NCI-H1436 (cell line): Measurements from ENCODE around the gene SLC22A3.

Experiments
- DNase-seq: peaks from one replicate; lab custom pipeline; 2025; lab: John Stamatoyannopoulos, UW

Gene SLC22A3

GRCh38 chr6:160418370-160418769, 70.2 kb downstream of the SLC22A3 start:
- DNase-seq = no peak

GRCh38 chr6:160419488-160419887, 71.3 kb downstream of the SLC22A3 start:
- DNase-seq = no peak

DNA sequence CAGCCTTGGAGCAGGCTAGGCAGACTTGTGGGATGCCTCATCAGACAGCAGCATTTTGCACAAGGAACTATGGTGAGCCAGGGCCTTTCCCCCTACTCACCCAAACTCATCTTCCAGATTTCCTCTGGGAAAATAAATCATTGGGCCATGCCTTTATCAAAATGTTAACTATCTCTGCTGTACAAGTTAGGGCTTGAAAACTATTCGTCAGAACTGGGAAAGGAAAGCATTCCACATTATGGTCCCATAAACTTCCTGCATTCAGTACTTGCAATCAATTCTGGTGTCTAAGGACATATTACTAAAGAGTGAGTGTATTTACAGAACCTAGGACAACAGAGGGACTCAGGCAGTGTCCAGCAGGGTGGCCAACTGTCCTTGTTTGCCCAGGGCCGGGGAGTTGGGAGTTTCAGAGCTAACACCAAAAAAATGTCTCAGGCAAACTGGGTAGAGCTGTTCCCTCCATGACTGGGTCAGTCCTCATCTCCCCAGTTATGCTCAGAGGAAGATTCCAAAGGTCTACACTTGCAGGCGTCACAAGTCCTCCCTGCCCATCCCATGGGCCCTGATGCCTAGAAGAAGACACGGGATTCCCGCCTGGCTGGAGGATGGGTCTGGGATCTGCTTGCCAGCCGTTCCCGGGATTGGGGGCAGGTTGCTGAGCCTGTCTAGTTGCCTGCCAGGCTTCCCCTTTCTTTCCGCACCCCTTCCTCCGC, 72.2 kb downstream of the SLC22A3 start:
- no peak for DNase-seq

DNA sequence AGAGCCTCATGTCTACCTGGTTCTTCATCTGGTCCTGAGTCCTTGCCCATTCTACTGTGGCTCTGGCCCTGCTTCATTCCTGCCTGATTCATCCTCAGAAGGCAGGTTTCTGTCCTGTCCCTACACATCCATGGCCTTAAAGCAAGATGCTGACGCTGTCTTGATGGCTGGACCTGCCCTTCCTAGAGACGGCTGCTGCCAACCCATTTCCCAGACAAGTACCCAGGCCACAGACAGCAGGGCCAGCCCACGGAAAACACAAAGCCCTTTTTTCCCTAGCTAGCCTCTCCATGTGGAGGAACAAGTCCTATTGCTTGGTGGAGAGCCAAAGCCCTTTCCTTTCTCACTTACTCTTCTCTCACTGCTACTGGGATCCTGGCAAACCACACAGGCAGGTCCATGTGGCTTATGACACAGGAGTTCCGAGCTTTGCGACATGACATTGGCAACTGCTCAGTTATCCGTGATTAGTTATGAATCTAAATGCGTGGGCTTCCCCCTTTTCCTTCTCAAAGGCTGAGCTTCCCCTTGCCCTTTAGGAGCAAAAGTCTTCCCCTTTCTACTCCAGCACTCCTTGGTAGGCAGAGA, 72.9 kb downstream of the SLC22A3 start:
- no peak for DNase-seq

GRCh38 chr6:160421854-160422253, 73.7 kb downstream of the SLC22A3 start:
- no peak for DNase-seq

- no peak for DNase-seq
Measured at GRCh38 chr6:160424256-160424655, 76.1 kb downstream of the SLC22A3 start.

DNA sequence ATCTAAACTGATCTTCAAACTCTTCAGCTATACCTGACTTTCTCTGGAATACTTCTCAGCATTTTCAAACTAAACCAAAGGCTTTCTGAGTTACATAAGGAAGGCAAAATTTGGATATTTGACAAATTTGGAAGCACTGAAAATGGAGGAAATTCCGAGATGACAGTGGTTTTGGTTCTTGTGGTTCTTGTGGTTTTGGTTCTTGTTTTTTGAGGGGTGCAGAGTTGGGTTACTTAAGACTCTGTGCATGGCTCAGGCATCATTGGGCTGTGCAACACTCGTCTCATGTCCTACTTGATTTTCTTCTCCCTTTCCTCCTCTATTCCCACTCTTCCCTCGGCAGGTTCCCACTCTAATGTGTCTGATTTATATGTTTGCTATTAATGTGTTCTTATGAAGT, 78.0 kb downstream of the SLC22A3 start:
- DNase-seq = no peak

DNA sequence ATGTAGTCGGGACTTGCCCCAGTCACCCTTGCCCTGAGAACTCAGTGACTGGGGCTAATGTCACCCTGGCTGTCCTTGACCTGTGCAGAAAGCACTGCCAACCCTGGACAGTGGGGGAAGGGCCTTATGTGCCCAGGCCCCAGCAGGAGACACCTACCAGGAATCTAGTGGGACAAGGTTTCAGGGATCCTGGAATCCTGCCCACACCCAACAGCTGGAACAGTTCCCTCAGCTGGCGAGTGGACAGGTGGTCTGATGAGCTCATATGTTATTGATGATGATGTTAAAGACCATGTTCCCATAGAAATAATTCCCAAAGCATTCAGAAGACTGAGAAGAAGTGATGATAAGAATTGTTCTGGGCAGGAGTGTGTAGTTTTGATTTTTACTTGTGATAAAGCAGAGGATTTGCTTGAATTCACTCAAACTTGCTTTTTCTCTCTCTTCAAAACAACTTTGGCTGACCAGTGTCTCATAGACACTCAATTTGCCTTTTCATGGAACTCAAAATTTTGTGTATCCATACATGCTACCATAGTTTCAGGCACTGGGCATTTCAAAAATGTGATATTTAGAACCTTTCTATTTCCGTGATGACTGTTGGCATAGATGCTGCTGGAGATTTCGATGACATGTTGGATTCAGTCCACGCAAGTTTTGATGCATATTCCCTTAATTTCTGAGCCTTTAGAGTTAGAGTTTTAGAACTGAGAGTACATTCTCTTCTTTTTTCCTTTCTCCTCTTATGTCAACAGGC, 79.3 kb downstream of the SLC22A3 start:
- no peak for DNase-seq

DNA sequence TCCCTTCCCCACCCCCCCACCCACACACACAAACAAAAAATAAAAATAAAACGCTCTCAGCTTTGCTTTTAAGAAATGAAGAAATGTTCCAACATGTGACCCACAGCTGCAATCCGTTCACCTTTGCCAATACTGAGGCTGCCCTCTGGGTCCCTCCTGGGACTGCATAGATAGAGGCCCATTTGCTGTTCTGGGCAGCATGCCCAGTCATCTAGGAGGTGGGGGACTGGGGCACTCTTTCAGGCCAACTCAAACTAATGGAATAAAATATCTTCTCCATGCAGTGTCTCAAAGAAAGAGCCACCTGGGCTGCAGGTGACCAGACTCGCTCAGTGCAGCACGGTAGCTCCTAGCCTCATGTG, 79.9 kb downstream of the SLC22A3 start:
- DNase-seq = no peak

DNA sequence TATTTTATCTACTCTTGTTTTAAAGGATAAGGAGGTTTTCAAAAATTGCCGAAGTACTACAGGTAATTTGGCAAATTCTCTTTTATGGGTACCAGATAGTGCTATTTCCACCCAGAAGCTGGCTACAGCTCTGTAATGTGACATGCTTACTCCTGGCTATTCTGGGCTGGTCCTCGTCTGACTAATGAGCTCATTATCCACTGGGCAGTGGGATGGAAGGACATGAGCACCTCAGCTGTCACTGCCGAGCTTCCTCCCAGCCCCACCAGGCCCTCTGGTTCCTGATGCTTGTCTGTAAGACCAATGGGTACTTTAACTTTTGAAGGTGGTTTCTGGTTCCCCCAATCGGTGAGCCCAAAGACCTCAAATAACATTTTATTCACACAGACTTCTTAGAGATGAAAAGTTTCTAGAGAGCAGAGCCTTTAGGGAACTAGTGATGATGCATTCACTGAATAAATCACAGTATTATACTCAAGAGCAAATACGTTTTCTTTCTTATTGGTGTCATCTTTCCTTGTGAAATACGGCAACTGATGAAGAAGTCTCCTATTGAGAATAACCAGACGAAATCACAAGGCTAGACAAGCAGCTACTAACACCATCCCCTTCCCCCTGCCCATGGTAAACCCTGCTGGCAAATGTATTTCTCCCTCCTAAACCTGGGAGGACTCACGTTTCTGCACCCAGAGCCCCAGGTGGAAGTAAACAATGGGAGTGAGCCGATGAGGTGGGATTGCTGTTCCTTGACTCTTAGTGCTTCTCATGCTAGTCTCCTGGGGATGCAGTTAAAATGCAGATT, 80.8 kb downstream of the SLC22A3 start:
- DNase-seq = no peak

DNA sequence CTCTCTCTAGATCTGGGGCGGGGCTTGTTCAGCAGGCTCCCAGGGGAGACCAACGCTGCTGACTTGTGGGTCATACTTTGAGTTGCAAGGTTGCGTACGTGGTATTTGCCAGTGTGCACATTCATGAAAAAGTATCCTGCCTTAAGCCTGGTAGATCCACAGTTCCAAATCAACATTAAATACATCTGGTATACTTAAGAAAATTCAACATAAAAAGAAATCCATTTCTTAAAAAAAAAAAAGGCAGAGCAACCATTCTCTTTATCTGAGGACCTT, 81.4 kb downstream of the SLC22A3 start:
- DNase-seq = no peak

DNA sequence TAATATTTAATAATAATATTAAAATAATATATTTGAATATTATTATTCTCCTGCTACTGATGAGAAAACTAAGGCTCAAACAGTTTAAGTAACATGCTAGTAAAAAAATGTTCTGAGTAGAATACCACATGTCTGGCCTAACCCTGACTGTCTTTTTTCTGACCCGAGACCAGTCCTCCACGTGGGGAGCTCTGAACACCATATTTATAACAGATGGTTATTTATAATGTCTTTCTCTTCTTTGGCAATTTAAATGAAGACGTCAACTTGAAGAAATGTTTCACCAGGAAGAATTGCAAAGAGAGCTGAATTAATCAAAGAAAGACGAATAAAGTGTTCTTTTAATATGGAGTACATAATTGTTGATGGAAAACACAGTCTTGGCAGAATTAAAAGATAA, 82.0 kb downstream of the SLC22A3 start:
- no peak for DNase-seq

GRCh38 chr6:160430751-160431150, 82.6 kb downstream of the SLC22A3 start:
- DNase-seq = no peak

DNA sequence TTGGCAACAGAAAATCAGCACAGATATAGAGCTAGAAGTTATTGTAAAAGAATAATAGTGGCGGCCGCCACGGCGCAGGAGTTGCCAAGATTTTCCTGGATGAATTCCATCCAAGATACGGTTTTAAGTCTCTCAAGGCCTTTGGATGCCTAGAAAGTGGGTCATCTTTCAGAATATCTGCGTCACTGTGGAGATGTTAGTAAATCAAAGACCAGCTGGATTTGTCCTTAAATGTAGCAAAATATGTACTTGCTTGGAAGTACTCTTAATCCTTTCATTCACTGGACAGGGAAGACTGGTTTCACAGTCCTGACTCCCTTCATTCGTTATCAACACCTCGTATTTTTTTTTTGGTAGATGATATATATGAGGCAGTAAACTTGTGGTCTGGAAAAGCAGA, 83.0 kb downstream of the SLC22A3 start:
- no peak for DNase-seq

GRCh38 chr6:160431791-160432404, 83.7 kb downstream of the SLC22A3 start:
- no peak for DNase-seq

GRCh38 chr6:160435935-160436334, 87.8 kb downstream of the SLC22A3 start:
- no peak for DNase-seq

DNA sequence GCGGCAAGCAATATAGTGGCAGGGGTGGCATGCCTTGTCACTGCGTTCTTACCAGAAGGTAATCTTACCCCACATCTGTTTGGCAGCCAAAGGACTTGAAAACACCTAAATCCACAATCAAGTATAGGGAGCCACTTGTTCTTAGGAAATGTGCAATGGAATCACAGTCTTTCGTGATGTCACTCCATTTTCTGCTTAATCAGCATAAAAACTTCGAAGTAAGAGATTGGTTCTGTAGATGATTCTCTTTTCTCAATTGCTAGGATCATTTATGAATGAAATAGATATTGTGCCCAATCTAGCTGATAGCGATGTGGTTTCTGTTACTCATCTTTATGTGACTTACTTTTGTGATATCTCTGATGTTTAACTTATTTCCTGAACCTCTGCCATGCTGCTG, 89.0 kb downstream of the SLC22A3 start:
- no peak for DNase-seq

DNA sequence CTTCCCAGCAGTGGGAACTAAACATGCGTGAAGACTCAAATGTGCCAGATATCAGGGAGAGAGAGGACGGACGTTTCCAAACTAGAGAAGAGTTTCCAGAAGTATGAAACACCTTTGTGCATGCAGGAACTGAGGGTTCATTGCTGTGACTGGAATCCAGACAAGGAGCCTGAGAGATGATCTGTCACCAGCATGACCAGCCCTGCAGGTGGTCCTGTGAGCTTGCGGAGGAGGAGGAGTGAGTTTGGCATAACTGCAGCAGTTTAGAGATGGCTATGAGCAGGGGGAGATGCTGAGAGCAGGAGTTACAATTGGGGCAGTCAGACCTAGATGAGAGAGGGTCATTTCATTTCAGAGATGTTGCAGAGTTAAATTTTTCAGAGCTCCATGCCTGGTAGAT, 89.6 kb downstream of the SLC22A3 start:
- DNase-seq = no peak

GRCh38 chr6:160438481-160438880, 90.3 kb downstream of the SLC22A3 start:
- DNase-seq = no peak

GRCh38 chr6:160439751-160440150, 91.6 kb downstream of the SLC22A3 start:
- DNase-seq = no peak

DNA sequence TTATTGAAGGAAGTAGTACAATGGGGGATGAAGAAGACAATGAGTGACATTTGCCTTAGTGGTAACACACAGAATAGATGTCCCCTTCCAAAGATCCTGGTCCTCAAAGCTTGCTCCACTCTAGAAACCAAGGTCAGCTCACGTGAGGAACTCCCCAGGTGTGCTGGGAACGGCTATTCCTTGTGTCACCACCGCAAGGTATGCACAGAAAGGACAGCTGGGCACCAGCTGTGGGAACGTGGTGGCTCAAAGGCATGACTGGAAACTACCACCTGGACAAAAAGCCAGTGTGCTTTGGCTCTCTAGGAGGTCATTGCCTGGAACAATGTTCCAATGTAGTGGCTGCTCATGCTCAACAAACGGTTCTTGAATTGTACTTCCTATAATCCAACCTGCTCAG, 94.0 kb downstream of the SLC22A3 start:
- no peak for DNase-seq

DNA sequence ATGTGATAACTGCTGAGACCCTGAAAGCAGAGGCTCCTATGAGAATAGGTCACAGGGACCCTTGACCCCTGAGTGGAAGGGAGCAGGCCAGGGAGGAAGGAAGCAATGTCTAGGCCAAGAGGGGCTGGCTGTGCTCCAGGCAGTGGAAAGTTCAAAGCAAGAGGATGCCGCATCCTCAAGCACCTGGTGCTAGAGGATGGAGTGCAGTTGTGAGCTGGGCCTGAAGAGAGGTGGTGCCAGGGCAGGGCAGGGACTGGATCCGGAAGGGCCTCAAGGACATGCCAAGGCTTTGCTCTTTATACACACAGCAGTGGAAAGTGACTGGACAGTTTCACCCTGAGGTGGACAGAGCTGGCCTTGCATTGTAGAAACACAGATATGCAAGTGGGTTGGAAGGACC, 97.0 kb downstream of the SLC22A3 start:
- DNase-seq = no peak
